Midbrain (tissue), 1 donor: ENCODE results near the gene KCNK1.

ENCODE experiments used
- DNase-seq: peaks from one replicate; lab custom pipeline; 2025; lab: John Stamatoyannopoulos, UW

Gene KCNK1

GRCh38 chr1:233704898-233705723 is 91.2 kb downstream of the KCNK1 start:
- DNase-seq = no peak

- no peak for DNase-seq
Observed at GRCh38 chr1:233707153-233707879, 93.4 kb downstream of the KCNK1 start.

GRCh38 chr1:233707880-233708815 is 94.2 kb downstream of the KCNK1 start:
- no peak for DNase-seq

GRCh38 chr1:233710031-233710430 is 96.1 kb downstream of the KCNK1 start:
- DNase-seq = no peak

- no peak for DNase-seq
Observed at GRCh38 chr1:233710507-233710906, 96.6 kb downstream of the KCNK1 start.

GRCh38 chr1:233714631-233715217 is 100.8 kb downstream of the KCNK1 start:
- no peak for DNase-seq

- no peak for DNase-seq
Observed at GRCh38 chr1:233718057-233718456, 104.2 kb downstream of the KCNK1 start.

GRCh38 chr1:233719655-233720341 is 105.9 kb downstream of the KCNK1 start:
- no peak for DNase-seq

- no peak for DNase-seq
Observed at GRCh38 chr1:233721004-233721595, 107.2 kb downstream of the KCNK1 start.
